Calu3 (cell line): ENCODE data around the gene APEH. TPM values are rescaled to one million over a fixed set of nuclear protein-coding genes. Genes with fewer than 3 reads are reported as not detected.

Source experiments
- BruUV-seq: library from RNA; stranded (reverse); fragments of 400-500 nt; replicated peaks from 2 replicates; lab custom pipeline; 2021; lab: Mats Ljungman, UMichigan
- CTCF ChIA-PET: fragments of 300-600 bp; sonication (Branson Sonifier 250); formaldehyde crosslinking; loops from one replicate; lab custom pipeline; 2022; ENCODE audit warnings: antibody characterized with exemption; lab: Charles Lee
- DNase-seq: peaks from one replicate; pipeline ENCODE4 v3.0.0; 2022
- H3K27ac Mint-ChIP-seq: one replicate; pipeline ENCODE4 v1.8.0; 2022; ENCODE audit warnings: mixed read lengths; ENCODE audit not compliant: unreplicated experiment
- H3K27me3 Mint-ChIP-seq: one replicate; pipeline ENCODE4 v1.8.0; 2022; ENCODE audit warnings: mixed read lengths; ENCODE audit not compliant: unreplicated experiment
- H3K36me3 Mint-ChIP-seq: one replicate; pipeline ENCODE4 v1.8.0; 2022; ENCODE audit warnings: mild to moderate bottlenecking, moderate library complexity, mixed read lengths; ENCODE audit not compliant: insufficient read depth, unreplicated experiment
- H3K4me1 Mint-ChIP-seq: one replicate; pipeline ENCODE4 v1.8.0; 2022; ENCODE audit warnings: mild to moderate bottlenecking, low read depth, mixed read lengths; ENCODE audit not compliant: unreplicated experiment
- H3K4me3 Mint-ChIP-seq: one replicate; pipeline ENCODE4 v1.8.0; 2022; ENCODE audit warnings: mild to moderate bottlenecking, low read depth, moderate library complexity, mixed read lengths; ENCODE audit not compliant: unreplicated experiment
- H3K9me3 Mint-ChIP-seq: one replicate; pipeline ENCODE4 v1.8.0; 2022; ENCODE audit warnings: low read depth, mixed read lengths; ENCODE audit not compliant: unreplicated experiment
- intact Hi-C: fragments of 100-400 bp; cut with micrococcal nuclease; formaldehyde crosslinking; loops from one replicate; pipeline ENCODE4 v1.10.0; 2022; ENCODE audit not compliant: unreplicated experiment
- total RNA-seq: library from RNA; stranded (reverse); gene quantifications from 2 replicates; pipeline ENCODE4 v1.2.3, GENCODE V29; 2022
- TF ChIP-seq, protein P1 (sequence below): fragments of 200-600 bp; IDR thresholded peaks from one replicate; pipeline ENCODE4 v1.8.0; 2022; ENCODE audit warnings: antibody characterized with exemption; ENCODE audit not compliant: unreplicated experiment

APEH gene
- total RNA-seq, 1 experiment from 2014 or later = 187 TPM

DNA sequence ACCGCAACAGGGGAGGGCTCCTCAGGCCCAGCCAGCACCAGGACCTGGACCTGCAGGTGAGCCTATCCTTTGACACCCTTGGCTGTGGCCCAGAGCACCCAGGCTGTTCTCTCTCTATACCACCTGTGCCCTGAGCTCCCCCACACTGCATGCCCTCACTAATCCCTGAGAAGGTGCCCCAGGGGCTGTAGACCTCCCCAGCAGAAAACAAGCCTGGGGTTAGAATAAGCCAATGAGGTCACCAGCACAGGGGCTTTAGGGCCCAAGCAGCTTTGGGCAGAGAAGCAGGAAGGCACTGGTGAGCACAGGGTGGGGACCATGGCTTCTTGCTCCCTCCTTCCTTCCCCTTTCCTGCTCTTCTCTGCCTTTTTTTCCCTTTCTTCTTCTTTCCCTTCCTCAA is 10.3 kb upstream of the APEH start:
- intact Hi-C loops = no loop called here
- Mint-ChIP-seq H3K27ac (no peak overlapping the region), H3K4me1 (peaks cover 9% of the 10 kb centered on the region), H3K27me3 (peaks cover 11% of the 10 kb centered on the region), H3K4me3 (no peak overlapping the region), H3K36me3 (peaks cover 13% of the 10 kb centered on the region), H3K9me3 (no peaks in the 10 kb centered on the region)
- no peak for DNase-seq
- BruUV-seq = no TSS peak
- CTCF ChIA-PET = interaction anchor here (1.1 kb wide), 1 partner anchor 124 kb away, joined by 3 read pairs; no protein-coding TSS in a partner anchor
- TF ChIP-seq, protein P1, sequence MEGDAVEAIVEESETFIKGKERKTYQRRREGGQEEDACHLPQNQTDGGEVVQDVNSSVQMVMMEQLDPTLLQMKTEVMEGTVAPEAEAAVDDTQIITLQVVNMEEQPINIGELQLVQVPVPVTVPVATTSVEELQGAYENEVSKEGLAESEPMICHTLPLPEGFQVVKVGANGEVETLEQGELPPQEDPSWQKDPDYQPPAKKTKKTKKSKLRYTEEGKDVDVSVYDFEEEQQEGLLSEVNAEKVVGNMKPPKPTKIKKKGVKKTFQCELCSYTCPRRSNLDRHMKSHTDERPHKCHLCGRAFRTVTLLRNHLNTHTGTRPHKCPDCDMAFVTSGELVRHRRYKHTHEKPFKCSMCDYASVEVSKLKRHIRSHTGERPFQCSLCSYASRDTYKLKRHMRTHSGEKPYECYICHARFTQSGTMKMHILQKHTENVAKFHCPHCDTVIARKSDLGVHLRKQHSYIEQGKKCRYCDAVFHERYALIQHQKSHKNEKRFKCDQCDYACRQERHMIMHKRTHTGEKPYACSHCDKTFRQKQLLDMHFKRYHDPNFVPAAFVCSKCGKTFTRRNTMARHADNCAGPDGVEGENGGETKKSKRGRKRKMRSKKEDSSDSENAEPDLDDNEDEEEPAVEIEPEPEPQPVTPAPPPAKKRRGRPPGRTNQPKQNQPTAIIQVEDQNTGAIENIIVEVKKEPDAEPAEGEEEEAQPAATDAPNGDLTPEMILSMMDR = no peak

DNA sequence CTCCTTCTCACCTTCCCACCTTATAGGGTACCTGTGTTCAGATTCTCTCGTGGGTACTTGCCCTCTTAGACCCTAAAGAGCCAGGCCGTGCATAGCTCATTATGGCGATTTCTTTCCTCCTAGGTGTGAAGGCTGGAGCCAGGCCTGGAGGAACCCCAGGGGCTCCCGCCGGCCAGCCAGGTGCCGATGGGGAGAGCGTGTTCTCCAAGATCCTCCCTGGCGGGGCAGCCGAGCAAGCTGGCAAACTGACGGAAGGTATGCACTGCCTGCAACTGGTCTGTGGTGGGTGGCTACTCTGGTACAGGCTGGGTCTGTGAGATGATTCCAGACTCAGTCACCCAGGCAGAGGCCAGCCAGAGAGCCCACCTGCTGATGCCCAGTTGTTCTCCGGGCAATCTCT is 9.9 kb upstream of the APEH start:
- TF ChIP-seq, protein P1 = no peak
- H3K27me3 Mint-ChIP-seq = peaks cover 7% of the 10 kb centered on the region
- H3K9me3 Mint-ChIP-seq = no peaks in the 10 kb centered on the region
- no peak overlapping the region for H3K4me3 Mint-ChIP-seq
- peaks cover 14% of the 10 kb centered on the region for H3K4me1 Mint-ChIP-seq
- CTCF ChIA-PET = interaction anchor here (1.1 kb wide), 1 partner anchor 124 kb away, joined by 3 read pairs; no protein-coding TSS in a partner anchor
- intact Hi-C loops = no loop called here
- no TSS peak for BruUV-seq
- no peak overlapping the region for H3K27ac Mint-ChIP-seq
- peaks cover 13% of the 10 kb centered on the region for H3K36me3 Mint-ChIP-seq
- no peak for DNase-seq

DNA sequence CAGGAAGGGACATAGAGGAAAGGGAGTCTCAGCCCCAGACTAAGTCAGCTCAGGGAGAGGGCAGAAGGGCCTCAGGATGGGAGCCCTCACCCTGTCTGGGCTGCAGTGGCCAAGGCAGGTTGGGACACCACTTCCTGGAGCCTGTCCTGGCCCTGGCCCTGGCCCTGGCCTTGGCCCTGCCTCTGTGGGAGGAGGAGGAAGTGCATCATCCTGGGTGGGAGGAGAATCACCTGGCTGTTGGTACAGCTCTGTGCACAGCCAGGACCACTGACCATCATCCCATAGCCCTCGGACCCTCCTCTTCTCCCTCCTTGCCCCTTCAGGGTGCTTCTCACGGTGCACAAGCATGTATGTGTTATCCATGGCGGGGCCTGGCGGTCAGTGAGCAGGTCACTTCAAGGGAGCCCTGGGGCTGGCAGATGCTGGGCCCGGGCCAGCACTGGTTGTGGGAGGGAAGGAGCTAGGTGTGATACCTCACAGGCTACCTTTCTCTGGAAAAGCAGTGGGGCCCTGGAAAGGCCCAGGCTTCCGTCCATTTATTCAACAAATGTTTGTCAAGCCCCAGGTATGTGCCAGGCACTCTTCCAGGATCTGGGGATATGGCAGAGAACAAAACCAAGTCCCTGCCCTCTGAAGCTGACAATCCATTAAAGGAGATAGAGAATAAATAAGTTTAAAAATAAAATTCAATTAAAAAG is 8.2 kb upstream of the APEH start:
- Mint-ChIP-seq H3K27ac (no peak overlapping the region), H3K9me3 (no peaks in the 10 kb centered on the region), H3K4me1 (peaks cover 15% of the 10 kb centered on the region), H3K36me3 (peaks cover 9% of the 10 kb centered on the region), H3K27me3 (no peaks in the 10 kb centered on the region), H3K4me3 (no peak overlapping the region)
- TF ChIP-seq, protein P1 = no peak
- BruUV-seq = no TSS peak
- CTCF ChIA-PET = interaction anchor here (1.3 kb wide), 1 partner anchor 126 kb away, joined by 3 read pairs; no protein-coding TSS in a partner anchor
- no peak for DNase-seq
- intact Hi-C loops = no loop called here

DNA sequence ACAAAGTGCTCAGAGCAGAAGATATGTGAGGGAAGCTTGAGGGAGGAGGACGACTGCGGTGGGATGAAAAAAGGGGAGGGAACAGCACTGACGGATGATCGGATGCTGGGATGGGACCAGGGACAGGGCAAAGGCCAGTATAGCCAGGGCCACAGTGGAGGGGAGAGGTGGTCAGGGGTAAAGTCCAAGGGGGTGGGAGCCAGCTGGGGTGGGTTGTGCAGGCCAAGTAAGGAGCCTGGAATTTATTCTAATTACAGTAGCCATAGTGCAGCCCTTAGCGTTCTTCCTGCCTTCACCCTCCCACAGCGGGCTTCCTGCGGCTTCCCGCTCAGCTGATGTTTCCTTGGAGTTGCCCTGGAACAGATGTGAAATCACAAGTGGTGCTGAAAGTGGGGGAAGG is 7.6 kb upstream of the APEH start:
- H3K4me1 Mint-ChIP-seq = peaks cover 21% of the 10 kb centered on the region
- intact Hi-C loops = no loop called here
- no peak overlapping the region for H3K27ac Mint-ChIP-seq
- TF ChIP-seq, protein P1 = no peak
- no peak overlapping the region for H3K4me3 Mint-ChIP-seq
- no peaks in the 10 kb centered on the region for H3K27me3 Mint-ChIP-seq
- CTCF ChIA-PET = interaction anchor here (0.7 kb wide), 1 partner anchor 34 kb away, joined by 8 read pairs; no protein-coding TSS in a partner anchor
- no TSS peak for BruUV-seq
- peaks cover 9% of the 10 kb centered on the region for H3K36me3 Mint-ChIP-seq
- no peak for DNase-seq
- H3K9me3 Mint-ChIP-seq = no peaks in the 10 kb centered on the region
